ENCODE data around the gene IFIH1.

IFIH1 gene

GRCh38 chr2:162265666-162266459 is 52.6 kb downstream of the IFIH1 start:
- ATAC-seq: no peak
- TF ChIP-seq ZNF8 (CRISPR knock-in tag; IDR thresholded peaks at IDR 0.05) (no peak), BACH2 (CRISPR knock-in tag; IDR thresholded peaks at IDR 0.05; ENCODE audit: borderline replicate concordance) (no peak), POU6F1 (CRISPR knock-in tag; IDR thresholded peaks at IDR 0.05; ENCODE audit: borderline replicate concordance, low read depth) (no peak), ZC3H10 (CRISPR knock-in tag; IDR thresholded peaks at IDR 0.05) (no peak), ARNTL (CRISPR knock-in tag; IDR thresholded peaks at IDR 0.05; ENCODE audit: borderline replicate concordance, low read depth) (no peak), GLIS3 (CRISPR knock-in tag; IDR thresholded peaks at IDR 0.05) (no peak)

DNA sequence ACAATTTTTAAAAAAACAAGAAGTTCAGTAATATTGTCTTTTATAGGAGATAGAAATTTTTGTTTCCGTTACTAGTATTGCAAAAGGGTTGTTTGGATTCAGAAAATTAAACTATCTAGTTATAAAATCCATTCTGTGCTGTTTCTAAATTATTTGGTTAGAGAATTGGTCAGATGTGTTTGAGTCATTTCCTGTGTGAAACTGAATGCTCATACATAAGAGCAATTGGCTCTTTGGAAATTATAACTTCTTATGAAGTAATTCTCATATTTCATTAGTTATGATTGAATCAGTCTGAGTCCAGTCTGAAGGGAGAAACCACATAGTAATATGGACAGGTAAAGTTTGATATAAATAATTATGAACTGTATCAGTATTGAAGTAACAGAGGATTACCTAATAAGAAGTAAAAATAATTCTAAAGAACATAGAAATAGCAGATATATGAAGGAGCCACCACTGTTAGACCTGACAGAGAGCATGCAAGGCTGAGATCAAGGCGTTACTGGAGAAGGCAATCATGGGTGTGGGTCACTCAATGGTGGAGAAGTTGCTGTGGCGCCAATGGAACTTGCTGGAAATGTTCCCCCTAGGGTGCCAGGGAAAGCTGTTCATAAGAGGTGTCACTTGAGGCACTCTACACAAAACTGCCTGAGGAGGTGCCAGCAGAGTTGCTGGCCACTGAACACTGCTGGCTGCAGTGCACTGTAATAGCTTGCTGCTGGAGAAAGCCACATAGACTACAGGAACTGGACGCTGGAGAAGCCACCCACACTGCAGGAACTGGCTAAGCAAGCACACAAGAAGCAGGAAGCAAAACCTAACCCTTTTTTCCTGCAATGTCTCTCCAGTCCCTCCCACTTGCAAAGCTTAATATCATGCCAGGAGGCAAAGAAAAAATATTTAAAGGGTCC is 57.2 kb downstream of the IFIH1 start:
- TF ChIP-seq PPARA (CRISPR knock-in tag; IDR thresholded peaks at IDR 0.05; ENCODE audit: borderline replicate concordance): no peak
- TF ChIP-seq GLIS3 (CRISPR knock-in tag; IDR thresholded peaks at IDR 0.05): no peak
- TF ChIP-seq SNAI2 (CRISPR knock-in tag; IDR thresholded peaks at IDR 0.05): no peak
- no peak for TF ChIP-seq ZFP3 (CRISPR knock-in tag; IDR thresholded peaks at IDR 0.05)
- no peak for TF ChIP-seq TCF4 (CRISPR knock-in tag; IDR thresholded peaks at IDR 0.05; ENCODE audit: borderline replicate concordance)

GRCh38 chr2:162258686-162259085 is 59.8 kb downstream of the IFIH1 start:
- ATAC-seq: no peak
- no peak for TF ChIP-seq ZFP3 (CRISPR knock-in tag; IDR thresholded peaks at IDR 0.05)
- no peak for TF ChIP-seq POU6F1 (CRISPR knock-in tag; IDR thresholded peaks at IDR 0.05; ENCODE audit: borderline replicate concordance, low read depth)
- no peak for TF ChIP-seq ZFP30 (CRISPR knock-in tag; IDR thresholded peaks at IDR 0.05)
- no peak for TF ChIP-seq ZNF8 (CRISPR knock-in tag; IDR thresholded peaks at IDR 0.05)

More for the DNA sequence above, 57.2 kb downstream of the IFIH1 start:
- peak; percentile 79 for ATAC-seq

GRCh38 chr2:162258169-162258568 is 60.3 kb downstream of the IFIH1 start:
- TF ChIP-seq TOX (CRISPR knock-in tag; IDR thresholded peaks at IDR 0.05; ENCODE audit: borderline replicate concordance): no peak
- no peak for TF ChIP-seq PATZ1 (CRISPR knock-in tag; IDR thresholded peaks at IDR 0.05; ENCODE audit: borderline replicate concordance)
- TF ChIP-seq ESRRG (CRISPR knock-in tag; IDR thresholded peaks at IDR 0.05): no peak
- no peak for TF ChIP-seq CSDC2 (CRISPR knock-in tag; IDR thresholded peaks at IDR 0.05)
- no peak for TF ChIP-seq ZFP30 (CRISPR knock-in tag; IDR thresholded peaks at IDR 0.05)
- TF ChIP-seq ZFP3 (CRISPR knock-in tag; IDR thresholded peaks at IDR 0.05): no peak
- ATAC-seq: no peak

- TF ChIP-seq ESRRG (CRISPR knock-in tag; IDR thresholded peaks at IDR 0.05) (no peak), ZFP30 (CRISPR knock-in tag; IDR thresholded peaks at IDR 0.05) (no peak), ISL1 (CRISPR knock-in tag; IDR thresholded peaks at IDR 0.05) (no peak), SNAI2 (CRISPR knock-in tag; IDR thresholded peaks at IDR 0.05) (no peak), ZNF8 (CRISPR knock-in tag; IDR thresholded peaks at IDR 0.05) (no peak), OSR1 (CRISPR knock-in tag; IDR thresholded peaks at IDR 0.05) (no peak), BACH2 (CRISPR knock-in tag; IDR thresholded peaks at IDR 0.05; ENCODE audit: borderline replicate concordance) (no peak), ZNF565 (CRISPR knock-in tag; conservative IDR thresholded peaks at IDR 0.05; ENCODE audit: low read depth) (no peak), TCF4 (CRISPR knock-in tag; IDR thresholded peaks at IDR 0.05; ENCODE audit: borderline replicate concordance) (no peak), POU6F1 (CRISPR knock-in tag; IDR thresholded peaks at IDR 0.05; ENCODE audit: borderline replicate concordance, low read depth) (no peak)
- TF ChIP-seq, protein P1, sequence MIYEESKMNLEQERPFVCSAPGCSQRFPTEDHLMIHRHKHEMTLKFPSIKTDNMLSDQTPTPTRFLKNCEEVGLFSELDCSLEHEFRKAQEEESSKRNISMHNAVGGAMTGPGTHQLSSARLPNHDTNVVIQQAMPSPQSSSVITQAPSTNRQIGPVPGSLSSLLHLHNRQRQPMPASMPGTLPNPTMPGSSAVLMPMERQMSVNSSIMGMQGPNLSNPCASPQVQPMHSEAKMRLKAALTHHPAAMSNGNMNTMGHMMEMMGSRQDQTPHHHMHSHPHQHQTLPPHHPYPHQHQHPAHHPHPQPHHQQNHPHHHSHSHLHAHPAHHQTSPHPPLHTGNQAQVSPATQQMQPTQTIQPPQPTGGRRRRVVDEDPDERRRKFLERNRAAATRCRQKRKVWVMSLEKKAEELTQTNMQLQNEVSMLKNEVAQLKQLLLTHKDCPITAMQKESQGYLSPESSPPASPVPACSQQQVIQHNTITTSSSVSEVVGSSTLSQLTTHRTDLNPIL (CRISPR knock-in tag; IDR thresholded peaks at IDR 0.05; ENCODE audit: low read depth): no peak
- no peak for ATAC-seq
Observed at GRCh38 chr2:162257425-162257824, 61.1 kb downstream of the IFIH1 start.
